HepG2 (cell line): Measurements from ENCODE around the gene SIGLEC1. TPM values are rescaled to one million over a fixed set of nuclear protein-coding genes. Genes with fewer than 3 reads are reported as not detected.

Experiments used
- CEBPB ChIP-seq: IDR thresholded peaks from 2 replicates; pipeline ENCODE4 v1.6.1; 2011; ENCODE audit warnings: low read depth, low read length, improper control_type of control experiment, borderline replicate concordance
- HMG20A ChIP-seq: IDR thresholded peaks from 2 replicates; pipeline ENCODE4 v1.6.1; 2016; ENCODE audit warnings: borderline replicate concordance
- HOXA3 ChIP-seq: sonication (generic); formaldehyde crosslinking; IDR thresholded peaks from 2 replicates; pipeline ENCODE4 v1.5.0; 2020; ENCODE audit warnings: missing genetic modification reagents
- KDM5B ChIP-seq: sonication (generic); formaldehyde crosslinking; IDR thresholded peaks from 2 replicates; pipeline ENCODE4 v1.4.0; 2020; ENCODE audit warnings: missing genetic modification reagents, mild to moderate bottlenecking, borderline replicate concordance
- MEIS2 ChIP-seq: sonication (generic); formaldehyde crosslinking; IDR thresholded peaks from 2 replicates; pipeline ENCODE4 v1.9.0; 2021; ENCODE audit warnings: mild to moderate bottlenecking, missing genetic modification reagents
- MXD1 ChIP-seq: sonication (generic); formaldehyde crosslinking; IDR thresholded peaks from 2 replicates; pipeline ENCODE4 v1.4.0; 2020; ENCODE audit warnings: mild to moderate bottlenecking, missing genetic modification reagents
- MYNN ChIP-seq: sonication (generic); formaldehyde crosslinking; IDR thresholded peaks from 2 replicates; pipeline ENCODE4 v1.4.0; 2020; ENCODE audit warnings: mild to moderate bottlenecking, low read depth, missing genetic modification reagents
- POLR2A ChIP-seq, 2 experiments: IDR thresholded peaks; 2 replicates each; pipeline ENCODE4 v1.6.1; 2011; ENCODE audit warnings: low read depth in 2 of 2, low read length in 2 of 2, mild to moderate bottlenecking in 1 of 2, moderate library complexity in 1 of 2; ENCODE audit not compliant: insufficient read depth in 1 of 2
- RARA ChIP-seq: IDR thresholded peaks from 2 replicates; pipeline ENCODE4 v1.6.1; 2016; ENCODE audit warnings: missing genetic modification reagents, missing compliant biosample characterization
- SMAD1 ChIP-seq: sonication (generic); formaldehyde crosslinking; IDR thresholded peaks from 2 replicates; pipeline ENCODE4 v1.4.0; 2020; ENCODE audit warnings: missing genetic modification reagents, low read depth, mild to moderate bottlenecking, borderline replicate concordance
- SNRNP70 ChIP-seq: fragments of 200-400 bp; formaldehyde crosslinking; IDR thresholded peaks from 2 replicates; pipeline ENCODE4 v1.6.1; 2017; ENCODE audit warnings: mild to moderate bottlenecking, low read depth, low read length, moderate library complexity
- SOX13 ChIP-seq, 3 experiments: fragments of 450-650 bp in 1 of 3; sonication (generic) in 1 of 3; formaldehyde crosslinking in 1 of 3; IDR thresholded peaks in 2 of 3; conservative IDR thresholded peaks in 1 of 3; 2 replicates each; pipeline versions ENCODE4 v1.5.0 to v1.6.1; 2016 to 2020; ENCODE audit warnings: antibody characterized with exemption in 1 of 3, mild to moderate bottlenecking in 1 of 3, missing compliant biosample characterization in 1 of 3, missing genetic modification reagents in 1 of 3, moderate library complexity in 1 of 3
- ZEB1 ChIP-seq: IDR thresholded peaks from 2 replicates; pipeline ENCODE4 v1.6.1; 2012; ENCODE audit warnings: mild to moderate bottlenecking, low read depth, inconsistent platforms; ENCODE audit not compliant: insufficient replicate concordance
- ZKSCAN8 ChIP-seq: IDR thresholded peaks from 2 replicates; pipeline ENCODE4 v1.6.1; 2016; ENCODE audit warnings: borderline replicate concordance, missing genetic modification reagents, missing compliant biosample characterization
- ZMYM4 ChIP-seq: sonication (generic); formaldehyde crosslinking; IDR thresholded peaks from 2 replicates; pipeline ENCODE4 v1.8.1; 2023; ENCODE audit warnings: mild to moderate bottlenecking, missing genetic modification reagents
- ZNF230 ChIP-seq: sonication (generic); formaldehyde crosslinking; IDR thresholded peaks from 2 replicates; pipeline ENCODE4 v1.4.0; 2020; ENCODE audit warnings: mild to moderate bottlenecking, missing genetic modification reagents
- ZNF263 ChIP-seq: sonication (generic); formaldehyde crosslinking; IDR thresholded peaks from 2 replicates; pipeline ENCODE4 v1.4.0; 2020; ENCODE audit warnings: missing genetic modification reagents
- ZNF549 ChIP-seq: sonication (generic); formaldehyde crosslinking; IDR thresholded peaks from 2 replicates; pipeline ENCODE4 v1.5.0; 2020; ENCODE audit warnings: missing genetic modification reagents
- ZNF569 ChIP-seq: sonication (generic); formaldehyde crosslinking; IDR thresholded peaks from 2 replicates; pipeline ENCODE4 v1.5.0; 2020; ENCODE audit warnings: mild to moderate bottlenecking, missing genetic modification reagents, moderate library complexity, borderline replicate concordance
- ZNF652 ChIP-seq: IDR thresholded peaks from 2 replicates; pipeline ENCODE4 v1.6.1; 2016; ENCODE audit warnings: low read depth, borderline replicate concordance
- ZNF678 ChIP-seq: sonication (generic); formaldehyde crosslinking; IDR thresholded peaks from 2 replicates; pipeline ENCODE4 v1.4.0; 2020; ENCODE audit warnings: mild to moderate bottlenecking, missing genetic modification reagents
- ZNF772 ChIP-seq: sonication (generic); formaldehyde crosslinking; IDR thresholded peaks from 2 replicates; pipeline ENCODE4 v1.5.0; 2020; ENCODE audit warnings: mild to moderate bottlenecking, missing genetic modification reagents
- polyA plus RNA-seq, 8 experiments: library from polyadenylated mRNA; depleted of rRNA in 3 of 8; stranded (reverse) in 7 of 8; unstranded in 1 of 8; fragments of >200 nt; fragmentation: Illumina TruSeq in 4 of 8; extraction: Trizol in 4 of 8; gene quantifications; 2 replicates each; pipeline versions ENCODE4 v1.2.1 to v1.2.3, GENCODE V29; 2011 to 2016; ENCODE audit warnings: low read depth in 4 of 8, missing spikeins in 1 of 8, mixed read lengths in 1 of 8; ENCODE audit not compliant: insufficient read depth in 1 of 8
- total RNA-seq, 5 experiments: library from RNA; depleted of rRNA; stranded (reverse); fragments of >200 nt; fragmentation: Illumina TruSeq; extraction: Trizol; gene quantifications; 2 replicates each; pipeline ENCODE4 v1.2.3, GENCODE V29; 2016; ENCODE audit warnings: low read depth in 1 of 5
- TF ChIP-seq, protein P1 (sequence below): IDR thresholded peaks from 2 replicates; pipeline ENCODE4 v1.6.1; 2016; ENCODE audit warnings: low read depth, control low read depth

Gene SIGLEC1
- total and polyA plus RNA-seq, 2 of the 13 experiments (the other 11 are each of a cell fraction or from before 2014, with no cell fraction given), result 0.01 TPM; not detected in 1

DNA sequence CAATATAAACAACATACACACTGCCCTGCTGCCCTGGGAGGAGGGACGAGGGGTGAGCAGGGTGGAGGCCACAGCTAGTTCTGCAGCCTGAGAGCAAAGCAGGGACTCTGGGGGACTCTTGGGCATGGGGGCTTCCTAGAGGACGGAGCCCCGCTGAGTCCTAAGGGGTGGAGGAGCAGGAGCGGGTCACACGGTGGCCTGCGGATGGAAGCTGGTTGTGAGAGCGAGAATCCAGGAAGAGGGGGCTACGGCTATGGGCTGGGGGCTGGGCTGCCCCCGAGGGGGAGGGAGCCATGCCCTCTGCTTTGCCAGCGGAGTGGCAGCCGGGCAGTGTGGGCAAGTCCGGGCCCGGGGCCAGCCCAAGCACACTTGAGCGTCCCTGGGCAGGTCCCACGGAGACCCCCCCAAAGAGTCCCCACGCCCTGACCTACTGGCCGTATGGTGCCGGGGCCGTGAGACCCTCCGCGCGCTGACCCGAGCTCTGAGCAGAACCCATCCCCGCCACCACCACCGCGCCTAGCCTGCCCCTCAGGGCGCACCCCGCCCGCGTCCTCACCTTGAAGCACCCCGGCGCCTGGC, 31.0 kb downstream of the SIGLEC1 start (continued):
- TF ChIP-seq, protein P1, sequence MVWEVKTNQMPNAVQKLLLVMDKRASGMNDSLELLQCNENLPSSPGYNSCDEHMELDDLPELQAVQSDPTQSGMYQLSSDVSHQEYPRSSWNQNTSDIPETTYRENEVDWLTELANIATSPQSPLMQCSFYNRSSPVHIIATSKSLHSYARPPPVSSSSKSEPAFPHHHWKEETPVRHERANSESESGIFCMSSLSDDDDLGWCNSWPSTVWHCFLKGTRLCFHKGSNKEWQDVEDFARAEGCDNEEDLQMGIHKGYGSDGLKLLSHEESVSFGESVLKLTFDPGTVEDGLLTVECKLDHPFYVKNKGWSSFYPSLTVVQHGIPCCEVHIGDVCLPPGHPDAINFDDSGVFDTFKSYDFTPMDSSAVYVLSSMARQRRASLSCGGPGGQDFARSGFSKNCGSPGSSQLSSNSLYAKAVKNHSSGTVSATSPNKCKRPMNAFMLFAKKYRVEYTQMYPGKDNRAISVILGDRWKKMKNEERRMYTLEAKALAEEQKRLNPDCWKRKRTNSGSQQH, result no peak
- no peak for TF ChIP-seq SMAD1 (CRISPR knock-in tag)
- no peak for TF ChIP-seq ZMYM4 (CRISPR knock-in tag)
- 0 out of 2 replicates have a peak, but pooled peaks have one; percentile 24 for TF ChIP-seq MXD1
- TF ChIP-seq HMG20A (CRISPR knock-in tag), result no peak
- no peak for TF ChIP-seq ZNF678 (CRISPR knock-in tag)
- no peak for TF ChIP-seq MYNN (CRISPR knock-in tag)
- no peak for TF ChIP-seq POLR2A (IDR thresholded peaks at IDR 0.05; ENCODE audit: insufficient read depth in 1 of 2, low read depth in 2 of 2, low read length in 2 of 2)
- 0 out of 2 replicates have a peak, but pooled peaks have one; percentile 17 for TF ChIP-seq HOXA3
- no peak for TF ChIP-seq SOX13 (IDR thresholded peaks at IDR 0.05)
- TF ChIP-seq SOX13 (CRISPR knock-in tag; conservative IDR thresholded peaks at IDR 0.05 in 1 of 2, IDR thresholded peaks at IDR 0.05 in 1 of 2), result no peak
- no peak for TF ChIP-seq ZKSCAN8
- no peak for TF ChIP-seq RARA
- TF ChIP-seq ZNF549 (CRISPR knock-in tag), result no peak
- no peak for TF ChIP-seq ZEB1
- no peak for TF ChIP-seq ZNF652
- no peak for TF ChIP-seq SNRNP70
- 0 out of 2 replicates have a peak, but pooled peaks have one; percentile 12 for TF ChIP-seq ZNF772
- no peak for TF ChIP-seq ZNF569
- peak; percentile 18; the same call in 1 of the 2 replicates for TF ChIP-seq ZNF263 (CRISPR knock-in tag)
- TF ChIP-seq CEBPB, result no peak
- no peak for TF ChIP-seq MEIS2
- TF ChIP-seq ZNF230 (CRISPR knock-in tag), result no peak
- no peak for TF ChIP-seq KDM5B (CRISPR knock-in tag)
